ENCODE results near the gene GALNT14.
A peak's percentile ranks its signal among the peaks of the same experiment; 100 is the strongest.

GALNT14 gene

DNA sequence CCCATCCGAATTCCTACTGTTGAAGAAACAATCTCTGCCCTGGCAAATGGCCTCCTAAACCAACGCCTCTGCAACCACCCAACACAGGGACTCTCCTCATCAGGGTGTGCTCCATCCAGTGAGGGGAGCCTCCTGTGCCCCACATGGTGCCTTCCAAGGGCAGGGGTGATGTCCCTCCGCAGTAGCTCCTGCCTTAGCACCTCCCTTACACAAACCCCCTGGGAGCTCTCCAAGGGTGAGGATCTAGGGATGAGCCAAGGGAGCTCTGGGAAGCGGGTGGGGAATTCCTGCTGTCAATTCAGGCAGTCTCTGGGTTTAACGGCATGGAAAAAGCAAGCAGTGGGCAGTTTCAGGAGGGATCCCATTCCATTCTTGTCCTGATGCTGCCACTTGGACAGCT lies 3.8 kb downstream of the GALNT14 start:
- DNase-seq, result no peak

DNA sequence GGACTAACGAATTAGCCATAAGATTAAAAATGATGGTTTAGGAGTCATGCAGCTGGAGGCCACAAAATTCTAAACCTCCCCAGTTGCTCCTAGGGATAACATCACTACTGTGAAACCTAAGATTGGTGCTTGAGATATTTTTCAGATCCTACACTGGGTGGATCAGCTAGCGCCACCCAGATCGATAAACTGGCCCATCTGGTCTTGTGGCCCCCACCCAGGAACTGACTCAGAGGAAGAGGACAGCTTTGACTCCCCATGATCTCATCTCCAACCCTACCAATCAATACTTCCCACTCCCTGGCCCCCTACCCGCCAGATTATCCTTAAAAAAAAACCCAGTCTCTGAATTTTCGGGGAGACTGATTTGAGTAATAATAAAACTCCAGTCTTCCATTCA lies 5.5 kb downstream of the GALNT14 start:
- DNase-seq, result no peak

- DNase-seq, result no peak
These were observed 6.4 kb downstream of the GALNT14 start for GRCh38 chr2:31131871-31132270.

- DNase-seq, result peak; percentile 31 to 38
These were observed 8.7 kb downstream of the GALNT14 start for GRCh38 chr2:31129375-31130171.

- DNase-seq, result no peak
These were observed 10.3 kb downstream of the GALNT14 start for GRCh38 chr2:31127931-31128330.

DNA sequence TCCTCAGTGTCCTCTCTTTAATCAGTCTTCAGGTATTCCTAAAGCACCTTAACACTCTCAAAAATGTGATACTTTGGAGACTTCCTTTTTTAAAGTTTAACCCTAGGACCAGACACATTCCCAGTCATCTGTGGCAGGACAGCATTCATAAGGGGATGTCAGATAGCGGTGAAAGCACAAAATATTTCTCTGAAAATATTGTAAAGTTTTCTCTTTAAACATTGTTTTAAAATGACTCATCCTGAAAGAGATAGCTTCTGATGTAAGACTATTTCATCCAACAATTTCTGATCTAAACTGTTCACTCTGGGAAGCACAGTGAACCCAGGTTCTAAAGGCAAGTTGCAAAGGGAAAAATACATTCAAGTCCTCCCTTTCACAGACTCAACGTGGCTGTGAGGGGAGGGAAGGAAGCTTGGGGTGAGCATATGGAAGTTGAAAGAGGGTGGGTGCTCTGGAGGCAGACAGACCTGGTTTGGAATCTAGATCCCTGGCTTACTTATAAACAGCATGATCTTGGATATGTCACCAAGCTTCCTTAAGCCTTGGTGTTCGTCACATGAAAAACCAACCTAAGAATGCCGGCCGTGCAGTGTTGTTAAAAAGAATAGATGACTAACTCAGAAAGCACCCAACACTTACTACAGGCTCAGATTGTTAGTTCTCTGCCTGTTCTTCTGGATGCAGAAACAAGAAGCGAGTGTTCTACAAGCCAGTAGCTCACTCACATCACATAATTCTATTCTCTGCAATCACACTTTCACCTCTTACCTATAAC lies 12.1 kb downstream of the GALNT14 start:
- DNase-seq, result no peak

DNA sequence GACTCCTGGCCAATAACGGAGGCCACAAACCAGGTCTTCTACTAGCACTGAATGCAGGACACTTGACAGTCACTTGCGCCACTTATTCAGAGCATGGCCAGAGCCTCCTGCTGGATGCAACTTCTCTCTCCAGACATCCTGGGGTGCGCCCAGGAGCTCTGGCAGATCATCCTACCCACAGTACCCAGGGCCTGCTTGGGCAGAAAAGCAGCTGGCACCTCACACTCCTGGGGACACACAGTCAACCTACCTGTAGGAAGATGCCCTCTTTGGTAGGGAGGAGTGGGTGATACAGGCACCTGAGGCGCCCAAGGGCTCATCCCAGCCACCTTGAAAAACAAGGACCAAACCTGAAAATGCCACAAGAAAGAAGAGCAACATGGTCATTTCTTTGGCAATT lies 13.3 kb downstream of the GALNT14 start:
- DNase-seq, result no peak

GRCh38 chr2:31122133-31122532 lies 16.1 kb downstream of the GALNT14 start:
- DNase-seq, result no peak

- DNase-seq, result no peak
These were observed 24.5 kb downstream of the GALNT14 start for GRCh38 chr2:31113765-31114164.

DNA sequence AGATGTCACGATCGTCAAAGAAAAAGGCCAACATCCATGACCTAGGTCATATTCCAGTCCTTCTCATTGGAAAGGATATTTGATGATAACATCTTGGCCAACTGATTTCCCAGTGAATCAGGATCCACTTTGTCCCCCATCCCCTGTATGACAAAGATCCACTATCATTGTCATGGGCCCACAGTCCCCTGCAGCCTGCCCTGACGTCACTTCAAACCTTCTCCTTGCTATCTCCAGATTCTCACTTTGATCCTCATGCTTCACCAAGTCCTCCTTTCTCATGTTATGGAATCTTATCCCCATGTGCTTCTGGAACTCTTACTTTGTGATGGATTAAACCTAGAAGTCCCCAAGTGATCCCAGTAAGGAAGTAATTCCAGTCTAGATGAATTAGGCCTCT lies 25.7 kb downstream of the GALNT14 start:
- DNase-seq, result no peak

DNA sequence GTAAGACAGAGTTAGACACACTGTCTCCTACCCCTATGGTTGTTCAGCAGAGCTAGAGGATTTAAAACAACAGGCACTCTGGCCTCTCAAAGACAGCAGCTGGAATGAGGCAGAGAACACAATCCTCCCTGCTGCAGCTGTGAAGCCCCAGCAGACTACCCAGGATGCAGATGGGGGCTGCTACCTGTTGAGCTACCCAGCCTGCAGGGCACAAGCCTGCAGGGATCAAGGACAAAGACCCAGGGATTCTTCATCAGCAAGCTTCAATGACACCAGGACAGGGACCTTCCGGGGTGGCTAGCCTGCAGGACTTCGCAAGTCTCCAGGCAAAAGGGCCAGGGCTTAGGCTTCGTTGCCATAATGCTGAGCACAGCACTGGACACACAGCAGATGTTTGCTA lies 27.2 kb downstream of the GALNT14 start:
- DNase-seq, result no peak

- no peak for DNase-seq
These were observed 27.8 kb downstream of the GALNT14 start for GRCh38 chr2:31110431-31110830.

- DNase-seq, result peak in 1 of 2 experiments; percentile 59
These were observed 28.5 kb downstream of the GALNT14 start for GRCh38 chr2:31109633-31110192.

- no peak for DNase-seq
These were observed 29.5 kb downstream of the GALNT14 start for GRCh38 chr2:31108561-31109286.

DNA sequence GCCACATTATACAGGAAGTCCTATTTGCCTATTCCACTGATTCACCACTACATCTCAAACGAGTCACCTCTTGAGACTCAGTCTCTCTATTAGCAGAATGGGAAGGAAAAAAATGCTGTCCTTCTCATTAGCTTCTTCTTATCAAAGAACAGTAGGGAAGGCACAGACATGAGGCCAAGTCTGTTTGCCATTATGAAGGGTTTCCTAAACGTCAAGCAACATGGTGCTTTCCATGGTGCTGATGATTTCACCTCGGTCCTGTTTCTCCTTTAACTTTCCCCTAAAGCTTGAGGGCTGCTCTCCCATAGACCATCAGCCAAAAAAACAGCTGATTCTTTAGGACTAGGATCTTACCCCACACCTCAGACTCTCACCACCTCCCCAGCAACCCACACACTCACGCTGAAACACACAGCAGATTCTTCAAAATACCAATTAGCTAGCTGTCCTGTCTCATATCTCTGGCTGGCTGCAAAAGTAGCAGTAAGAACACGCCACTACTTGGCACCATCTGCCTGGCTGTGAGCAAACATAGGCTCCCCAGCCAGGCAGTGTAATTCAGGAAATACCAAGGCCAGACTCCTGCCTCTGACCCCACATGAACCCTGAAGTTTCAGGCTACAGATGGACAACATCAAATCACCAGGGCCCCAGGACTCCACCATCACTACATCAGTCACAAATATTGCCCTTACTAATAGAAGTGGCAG lies 30.5 kb downstream of the GALNT14 start:
- DNase-seq, result no peak

GRCh38 chr2:31101701-31102100 lies 36.5 kb downstream of the GALNT14 start:
- no peak for DNase-seq

GRCh38 chr2:31097962-31098613 lies 40.2 kb downstream of the GALNT14 start:
- no peak for DNase-seq

DNA sequence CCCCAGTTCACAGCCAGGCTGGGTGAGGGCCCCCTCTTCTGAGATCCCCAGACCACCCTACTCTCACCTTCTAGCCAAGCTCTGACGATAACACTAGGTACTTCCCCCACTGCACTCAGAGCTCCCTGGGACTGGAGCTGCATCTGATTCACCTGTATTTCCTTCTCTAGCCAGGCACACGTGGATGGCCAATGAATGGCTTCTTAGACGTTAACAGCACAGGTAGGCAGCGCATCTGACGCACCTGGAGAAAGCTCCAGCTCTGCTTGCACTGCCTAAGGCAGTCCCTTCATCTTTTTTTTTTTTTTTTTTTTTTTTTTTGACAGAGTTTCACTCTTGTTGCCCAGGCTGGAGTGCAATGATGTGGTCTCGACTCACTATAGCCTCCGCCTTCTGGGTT lies 48.1 kb downstream of the GALNT14 start:
- no peak for DNase-seq

DNA sequence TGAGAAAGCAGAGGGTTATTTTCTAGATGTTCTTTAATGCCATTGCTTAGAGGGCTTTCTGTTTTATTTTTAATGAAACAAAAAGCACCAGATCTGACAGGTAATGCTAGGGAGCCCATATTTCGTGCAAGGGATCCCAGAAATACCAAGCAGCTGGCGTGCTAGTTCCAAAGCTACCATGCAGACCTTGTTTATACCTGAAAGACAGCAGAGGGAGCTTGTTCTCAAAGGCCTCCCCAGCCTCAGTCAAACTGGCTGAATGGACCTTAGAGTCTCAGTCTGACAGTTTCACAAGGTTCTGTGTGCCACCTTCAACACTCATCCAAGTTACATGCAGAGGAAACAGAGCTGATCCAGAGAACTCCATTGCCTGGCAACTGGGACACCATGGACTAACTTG lies 48.6 kb downstream of the GALNT14 start:
- no peak for DNase-seq

- DNase-seq, result no peak
These were observed 49.6 kb downstream of the GALNT14 start for GRCh38 chr2:31088504-31089195.

DNA sequence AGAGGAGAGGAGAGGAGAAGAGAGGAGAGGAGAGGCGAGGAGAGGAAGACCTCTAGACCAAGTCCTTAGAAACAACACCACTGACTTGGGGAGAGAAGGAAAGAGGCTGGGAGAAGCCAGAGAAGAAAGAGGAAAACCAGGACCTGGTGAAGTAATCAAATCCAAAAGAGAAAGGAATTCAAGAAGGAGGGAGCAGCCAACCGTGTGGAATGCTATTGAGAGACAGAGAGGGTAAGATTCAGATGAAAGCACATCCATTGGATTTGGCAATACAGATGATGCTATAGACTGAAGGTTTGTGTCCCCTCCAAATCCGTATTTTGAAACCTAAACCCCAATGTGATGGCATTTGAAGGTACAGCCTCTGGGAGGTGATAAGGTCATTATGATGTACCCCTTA lies 50.7 kb downstream of the GALNT14 start:
- no peak for DNase-seq
